Ishikawa (cell line): Measurements from ENCODE around the gene TMEM132A.

Experiments
- CEBPB ChIP-seq: IDR thresholded peaks from 2 replicates; pipeline ENCODE4 v1.6.1; 2012
- CREB1 ChIP-seq: IDR thresholded peaks from 2 replicates; pipeline ENCODE4 v1.6.1; 2012; ENCODE audit warnings: low read depth
- EGR1 ChIP-seq: IDR thresholded peaks from 2 replicates; pipeline ENCODE4 v1.6.1; 2012
- EP300 ChIP-seq: IDR thresholded peaks from 2 replicates; pipeline ENCODE4 v1.6.1; 2012; ENCODE audit warnings: borderline replicate concordance
- FOXM1 ChIP-seq: IDR thresholded peaks from 2 replicates; pipeline ENCODE4 v1.6.1; 2012; ENCODE audit warnings: low read depth, borderline replicate concordance
- MAX ChIP-seq: IDR thresholded peaks from 2 replicates; pipeline ENCODE4 v1.6.1; 2012
- NFIC ChIP-seq: IDR thresholded peaks from 2 replicates; pipeline ENCODE4 v1.6.1; 2012
- RAD21 ChIP-seq: IDR thresholded peaks from 2 replicates; pipeline ENCODE4 v1.6.1; 2012; ENCODE audit warnings: low read depth
- TAF1 ChIP-seq: IDR thresholded peaks from 2 replicates; pipeline ENCODE4 v1.6.1; 2012; ENCODE audit warnings: low read depth, mild to moderate bottlenecking
- TCF12 ChIP-seq: IDR thresholded peaks from 2 replicates; pipeline ENCODE4 v1.6.1; 2012; ENCODE audit warnings: low read depth
- TEAD4 ChIP-seq: IDR thresholded peaks from 2 replicates; pipeline ENCODE4 v1.6.1; 2012
- USF1 ChIP-seq: IDR thresholded peaks from 2 replicates; pipeline ENCODE4 v1.6.1; 2012
- YY1 ChIP-seq: IDR thresholded peaks from 2 replicates; pipeline ENCODE4 v1.6.1; 2012; ENCODE audit warnings: low read depth
- ZBTB7A ChIP-seq: IDR thresholded peaks from 2 replicates; pipeline ENCODE4 v1.6.1; 2012; ENCODE audit warnings: low read depth
- TF ChIP-seq, protein P1 (sequence below): IDR thresholded peaks from 2 replicates; pipeline ENCODE4 v1.6.1; 2012; ENCODE audit warnings: low read depth, mild to moderate bottlenecking

TMEM132A gene, protein sequence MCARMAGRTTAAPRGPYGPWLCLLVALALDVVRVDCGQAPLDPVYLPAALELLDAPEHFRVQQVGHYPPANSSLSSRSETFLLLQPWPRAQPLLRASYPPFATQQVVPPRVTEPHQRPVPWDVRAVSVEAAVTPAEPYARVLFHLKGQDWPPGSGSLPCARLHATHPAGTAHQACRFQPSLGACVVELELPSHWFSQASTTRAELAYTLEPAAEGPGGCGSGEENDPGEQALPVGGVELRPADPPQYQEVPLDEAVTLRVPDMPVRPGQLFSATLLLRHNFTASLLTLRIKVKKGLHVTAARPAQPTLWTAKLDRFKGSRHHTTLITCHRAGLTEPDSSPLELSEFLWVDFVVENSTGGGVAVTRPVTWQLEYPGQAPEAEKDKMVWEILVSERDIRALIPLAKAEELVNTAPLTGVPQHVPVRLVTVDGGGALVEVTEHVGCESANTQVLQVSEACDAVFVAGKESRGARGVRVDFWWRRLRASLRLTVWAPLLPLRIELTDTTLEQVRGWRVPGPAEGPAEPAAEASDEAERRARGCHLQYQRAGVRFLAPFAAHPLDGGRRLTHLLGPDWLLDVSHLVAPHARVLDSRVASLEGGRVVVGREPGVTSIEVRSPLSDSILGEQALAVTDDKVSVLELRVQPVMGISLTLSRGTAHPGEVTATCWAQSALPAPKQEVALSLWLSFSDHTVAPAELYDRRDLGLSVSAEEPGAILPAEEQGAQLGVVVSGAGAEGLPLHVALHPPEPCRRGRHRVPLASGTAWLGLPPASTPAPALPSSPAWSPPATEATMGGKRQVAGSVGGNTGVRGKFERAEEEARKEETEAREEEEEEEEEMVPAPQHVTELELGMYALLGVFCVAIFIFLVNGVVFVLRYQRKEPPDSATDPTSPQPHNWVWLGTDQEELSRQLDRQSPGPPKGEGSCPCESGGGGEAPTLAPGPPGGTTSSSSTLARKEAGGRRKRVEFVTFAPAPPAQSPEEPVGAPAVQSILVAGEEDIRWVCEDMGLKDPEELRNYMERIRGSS

DNA sequence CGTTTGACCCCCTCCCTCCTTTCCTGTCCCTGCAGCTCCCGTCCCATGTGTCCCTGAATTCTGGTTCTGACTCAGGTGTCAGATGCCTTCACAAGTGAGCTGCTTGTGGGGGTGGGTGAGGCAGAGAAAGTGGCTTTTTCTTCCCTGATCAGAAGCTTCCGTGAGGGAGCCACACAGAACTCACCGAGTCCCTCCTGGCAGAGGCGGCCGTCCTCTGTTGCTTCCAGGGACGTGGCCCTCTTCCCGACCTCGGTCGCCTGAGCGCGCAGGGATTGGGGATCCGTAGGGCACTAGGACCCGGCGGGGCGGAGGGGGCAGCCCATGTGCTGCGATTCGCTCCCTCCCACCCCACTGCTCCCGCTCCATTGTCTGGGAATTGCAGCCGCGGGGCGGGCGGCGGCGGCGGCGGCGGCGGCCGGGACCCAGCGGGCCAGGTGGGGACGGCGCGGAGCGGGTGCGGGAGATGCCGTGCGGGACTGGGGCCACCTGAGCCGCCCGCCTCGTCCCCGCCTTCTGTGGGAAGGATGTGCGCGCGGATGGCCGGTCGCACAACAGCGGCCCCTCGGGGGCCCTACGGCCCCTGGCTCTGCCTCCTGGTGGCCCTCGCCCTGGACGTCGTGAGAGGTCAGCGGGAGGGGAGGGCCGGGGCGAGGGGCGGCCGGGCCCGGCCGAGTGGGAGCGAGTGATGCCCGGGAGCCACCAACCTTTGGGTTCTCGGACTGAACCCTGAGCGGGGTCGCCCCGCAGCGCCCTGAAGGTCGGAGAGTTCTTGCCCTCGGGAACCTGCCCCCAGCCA lies at the start of gene TMEM132A:
TSS of gene TMEM132A (plus strand) at position 351 of the 796 bp plus-strand sequence. CDS start at position 525, 174 bp downstream.
- TF ChIP-seq, protein P1, sequence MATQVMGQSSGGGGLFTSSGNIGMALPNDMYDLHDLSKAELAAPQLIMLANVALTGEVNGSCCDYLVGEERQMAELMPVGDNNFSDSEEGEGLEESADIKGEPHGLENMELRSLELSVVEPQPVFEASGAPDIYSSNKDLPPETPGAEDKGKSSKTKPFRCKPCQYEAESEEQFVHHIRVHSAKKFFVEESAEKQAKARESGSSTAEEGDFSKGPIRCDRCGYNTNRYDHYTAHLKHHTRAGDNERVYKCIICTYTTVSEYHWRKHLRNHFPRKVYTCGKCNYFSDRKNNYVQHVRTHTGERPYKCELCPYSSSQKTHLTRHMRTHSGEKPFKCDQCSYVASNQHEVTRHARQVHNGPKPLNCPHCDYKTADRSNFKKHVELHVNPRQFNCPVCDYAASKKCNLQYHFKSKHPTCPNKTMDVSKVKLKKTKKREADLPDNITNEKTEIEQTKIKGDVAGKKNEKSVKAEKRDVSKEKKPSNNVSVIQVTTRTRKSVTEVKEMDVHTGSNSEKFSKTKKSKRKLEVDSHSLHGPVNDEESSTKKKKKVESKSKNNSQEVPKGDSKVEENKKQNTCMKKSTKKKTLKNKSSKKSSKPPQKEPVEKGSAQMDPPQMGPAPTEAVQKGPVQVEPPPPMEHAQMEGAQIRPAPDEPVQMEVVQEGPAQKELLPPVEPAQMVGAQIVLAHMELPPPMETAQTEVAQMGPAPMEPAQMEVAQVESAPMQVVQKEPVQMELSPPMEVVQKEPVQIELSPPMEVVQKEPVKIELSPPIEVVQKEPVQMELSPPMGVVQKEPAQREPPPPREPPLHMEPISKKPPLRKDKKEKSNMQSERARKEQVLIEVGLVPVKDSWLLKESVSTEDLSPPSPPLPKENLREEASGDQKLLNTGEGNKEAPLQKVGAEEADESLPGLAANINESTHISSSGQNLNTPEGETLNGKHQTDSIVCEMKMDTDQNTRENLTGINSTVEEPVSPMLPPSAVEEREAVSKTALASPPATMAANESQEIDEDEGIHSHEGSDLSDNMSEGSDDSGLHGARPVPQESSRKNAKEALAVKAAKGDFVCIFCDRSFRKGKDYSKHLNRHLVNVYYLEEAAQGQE, result no peak
- 0 out of 2 replicates have a peak, but pooled peaks have one; percentile 11 for TF ChIP-seq TEAD4
- TF ChIP-seq CEBPB, result no peak
- 0 out of 2 replicates have a peak, but pooled peaks have one; percentile 44 for TF ChIP-seq TAF1
- peak; percentile 84 for TF ChIP-seq ZBTB7A
- TF ChIP-seq CREB1, result no peak
- TF ChIP-seq USF1, result peak; percentile 82
- no peak for TF ChIP-seq FOXM1
- no peak for TF ChIP-seq NFIC
- TF ChIP-seq EGR1, result no peak
- peak; percentile 19; the same call in 1 of the 2 replicates for TF ChIP-seq TCF12
- 0 out of 2 replicates have a peak, but pooled peaks have one; percentile 26 for TF ChIP-seq YY1
- TF ChIP-seq EP300, result peak; percentile 49; the same call in 1 of the 2 replicates
- TF ChIP-seq RAD21, result no peak; the same call in 1 of the 2 replicates
- peak; percentile 95 for TF ChIP-seq MAX

- TF ChIP-seq TEAD4 (no peak), CREB1 (no peak), TCF12 (no peak), NFIC (no peak), CEBPB (no peak)
- TF ChIP-seq, protein P1, result no peak
Observed at GRCh38 chr11:60875366-60876167, 48.7 kb upstream of the TMEM132A start.

- TF ChIP-seq USF1 (no peak), MAX (no peak), TAF1 (no peak), YY1 (no peak), ZBTB7A (no peak), RAD21 (no peak), FOXM1 (no peak), CEBPB (no peak), CREB1 (no peak), EP300 (no peak), TEAD4 (no peak), EGR1 (no peak), NFIC (no peak), TCF12 (no peak)
- TF ChIP-seq, protein P1, result no peak
Observed at GRCh38 chr11:60876168-60876485, 48.1 kb upstream of the TMEM132A start.
